PFSK-1 (cell line): ENCODE measurements around the gene ERAS.

Experiments used
- FOXP2 ChIP-seq: optimal IDR thresholded peaks from 2 replicates; pipeline ENCODE3; 2011; ENCODE audit warnings: borderline replicate concordance, control low read depth, inconsistent platforms; ENCODE audit not compliant: insufficient read depth; ENCODE audit errors: extremely low read length, extremely low read depth
- POLR2AphosphoS5 ChIP-seq: IDR thresholded peaks from 2 replicates; pipeline ENCODE4 v1.6.1; 2012; ENCODE audit warnings: low read depth, mild to moderate bottlenecking, control low read depth, low read length, moderate library complexity
- SIN3A ChIP-seq: IDR thresholded peaks from 2 replicates; pipeline ENCODE4 v1.6.1; 2012; ENCODE audit warnings: mild to moderate bottlenecking, low read length, moderate library complexity, borderline replicate concordance; ENCODE audit not compliant: insufficient read depth
- TAF1 ChIP-seq: IDR thresholded peaks from 2 replicates; pipeline ENCODE4 v1.6.1; 2012; ENCODE audit warnings: low read length, control low read depth, borderline replicate concordance; ENCODE audit not compliant: insufficient read depth
- TF ChIP-seq, protein P1 (sequence below), 2 experiments: IDR thresholded peaks; 2 replicates each; pipeline versions ENCODE4 v1.6.1 to v1.8.0; 2011 to 2012; ENCODE audit warnings: low read depth in 2 of 2, low read length in 2 of 2, control low read depth in 1 of 2, inconsistent platforms in 1 of 2, mild to moderate bottlenecking in 1 of 2, moderate library complexity in 1 of 2; ENCODE audit not compliant: insufficient read depth in 1 of 2

ERAS gene

DNA sequence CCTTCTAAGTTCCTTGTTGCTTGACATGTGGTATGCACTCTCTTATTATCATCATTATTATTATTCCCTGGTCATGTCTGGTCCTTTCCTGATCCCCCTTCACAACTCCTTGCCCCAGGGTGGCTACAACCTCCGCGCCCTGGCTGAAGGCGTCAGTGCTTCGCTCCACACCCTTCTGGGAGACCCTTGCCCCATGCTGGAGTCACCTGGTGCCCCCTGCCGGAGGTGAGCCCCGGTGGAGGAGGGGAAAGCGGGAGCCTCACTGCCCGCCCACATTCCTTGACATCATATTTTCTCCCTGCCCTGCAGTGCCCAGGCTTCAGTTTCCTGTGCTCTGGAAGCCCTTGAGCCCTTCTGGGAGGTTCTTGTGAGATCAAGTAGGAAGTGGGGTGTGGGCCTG, 11.0 kb upstream of the ERAS start:
- TF ChIP-seq, protein P1, sequence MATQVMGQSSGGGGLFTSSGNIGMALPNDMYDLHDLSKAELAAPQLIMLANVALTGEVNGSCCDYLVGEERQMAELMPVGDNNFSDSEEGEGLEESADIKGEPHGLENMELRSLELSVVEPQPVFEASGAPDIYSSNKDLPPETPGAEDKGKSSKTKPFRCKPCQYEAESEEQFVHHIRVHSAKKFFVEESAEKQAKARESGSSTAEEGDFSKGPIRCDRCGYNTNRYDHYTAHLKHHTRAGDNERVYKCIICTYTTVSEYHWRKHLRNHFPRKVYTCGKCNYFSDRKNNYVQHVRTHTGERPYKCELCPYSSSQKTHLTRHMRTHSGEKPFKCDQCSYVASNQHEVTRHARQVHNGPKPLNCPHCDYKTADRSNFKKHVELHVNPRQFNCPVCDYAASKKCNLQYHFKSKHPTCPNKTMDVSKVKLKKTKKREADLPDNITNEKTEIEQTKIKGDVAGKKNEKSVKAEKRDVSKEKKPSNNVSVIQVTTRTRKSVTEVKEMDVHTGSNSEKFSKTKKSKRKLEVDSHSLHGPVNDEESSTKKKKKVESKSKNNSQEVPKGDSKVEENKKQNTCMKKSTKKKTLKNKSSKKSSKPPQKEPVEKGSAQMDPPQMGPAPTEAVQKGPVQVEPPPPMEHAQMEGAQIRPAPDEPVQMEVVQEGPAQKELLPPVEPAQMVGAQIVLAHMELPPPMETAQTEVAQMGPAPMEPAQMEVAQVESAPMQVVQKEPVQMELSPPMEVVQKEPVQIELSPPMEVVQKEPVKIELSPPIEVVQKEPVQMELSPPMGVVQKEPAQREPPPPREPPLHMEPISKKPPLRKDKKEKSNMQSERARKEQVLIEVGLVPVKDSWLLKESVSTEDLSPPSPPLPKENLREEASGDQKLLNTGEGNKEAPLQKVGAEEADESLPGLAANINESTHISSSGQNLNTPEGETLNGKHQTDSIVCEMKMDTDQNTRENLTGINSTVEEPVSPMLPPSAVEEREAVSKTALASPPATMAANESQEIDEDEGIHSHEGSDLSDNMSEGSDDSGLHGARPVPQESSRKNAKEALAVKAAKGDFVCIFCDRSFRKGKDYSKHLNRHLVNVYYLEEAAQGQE (IDR thresholded peaks at IDR 0.05; ENCODE audit: insufficient read depth in 1 of 2, low read depth in 2 of 2, low read length in 2 of 2) = no peak
- TF ChIP-seq SIN3A = no peak
- TF ChIP-seq TAF1 = no peak
- no peak for TF ChIP-seq POLR2AphosphoS5
- no peak for TF ChIP-seq FOXP2

DNA sequence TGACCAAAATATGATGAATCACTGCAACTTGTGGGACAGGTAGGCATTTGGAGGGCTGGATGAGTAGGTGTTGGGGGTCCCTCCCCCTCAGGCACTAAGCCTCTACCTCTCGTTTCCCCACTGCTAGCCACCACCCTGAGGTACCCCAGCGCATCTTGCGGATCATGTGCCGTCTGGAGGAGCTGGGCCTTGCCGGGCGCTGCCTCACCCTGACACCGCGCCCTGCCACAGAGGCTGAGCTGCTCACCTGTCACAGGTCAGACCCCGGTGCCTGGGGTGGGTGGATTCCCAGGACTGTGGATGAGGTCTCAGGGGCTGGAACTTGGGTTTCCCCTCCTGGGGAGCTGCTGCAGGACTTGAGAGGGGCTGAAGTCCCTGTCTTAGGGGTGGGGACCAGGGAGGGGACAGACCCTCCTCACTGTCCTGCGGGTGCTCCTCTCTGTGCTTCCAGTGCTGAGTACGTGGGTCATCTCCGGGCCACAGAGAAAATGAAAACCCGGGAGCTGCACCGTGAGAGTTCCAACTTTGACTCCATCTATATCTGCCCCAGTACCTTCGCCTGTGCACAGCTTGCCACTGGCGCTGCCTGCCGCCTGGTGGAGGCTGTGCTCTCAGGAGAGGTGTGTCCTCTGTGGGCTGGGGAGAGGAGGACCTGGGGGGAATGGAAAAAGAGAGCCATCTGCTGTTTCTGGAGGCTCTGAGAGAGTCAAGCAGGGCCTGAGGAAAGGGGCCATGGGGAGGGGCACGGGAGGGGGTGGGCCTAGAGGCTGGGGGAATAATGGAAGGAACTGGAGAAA, 10.1 kb upstream of the ERAS start:
- TF ChIP-seq FOXP2 (no peak), SIN3A (no peak), POLR2AphosphoS5 (no peak), TAF1 (no peak)
- TF ChIP-seq, protein P1 (IDR thresholded peaks at IDR 0.05; ENCODE audit: insufficient read depth in 1 of 2, low read depth in 2 of 2, low read length in 2 of 2) = no peak

DNA sequence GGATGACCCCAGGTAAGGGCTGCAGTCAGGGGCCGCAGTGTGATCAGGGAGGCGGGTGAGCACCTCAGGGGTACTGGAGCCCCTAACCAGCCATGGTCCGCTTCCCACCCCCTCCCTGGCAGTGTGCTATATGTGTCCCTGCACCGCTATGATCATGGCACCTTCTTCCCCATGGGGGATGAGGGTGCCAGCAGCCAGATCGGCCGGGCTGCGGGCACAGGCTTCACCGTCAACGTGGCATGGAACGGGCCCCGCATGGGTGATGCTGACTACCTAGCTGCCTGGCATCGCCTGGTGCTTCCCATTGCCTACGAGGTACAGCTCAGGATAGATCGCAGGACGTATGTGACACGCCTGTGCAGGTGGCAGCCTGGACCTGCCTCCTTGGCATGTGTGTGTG, 8.2 kb upstream of the ERAS start:
- TF ChIP-seq TAF1 (no peak), FOXP2 (no peak), POLR2AphosphoS5 (no peak), SIN3A (no peak)
- TF ChIP-seq, protein P1 (IDR thresholded peaks at IDR 0.05; ENCODE audit: insufficient read depth in 1 of 2, low read depth in 2 of 2, low read length in 2 of 2) = no peak

DNA sequence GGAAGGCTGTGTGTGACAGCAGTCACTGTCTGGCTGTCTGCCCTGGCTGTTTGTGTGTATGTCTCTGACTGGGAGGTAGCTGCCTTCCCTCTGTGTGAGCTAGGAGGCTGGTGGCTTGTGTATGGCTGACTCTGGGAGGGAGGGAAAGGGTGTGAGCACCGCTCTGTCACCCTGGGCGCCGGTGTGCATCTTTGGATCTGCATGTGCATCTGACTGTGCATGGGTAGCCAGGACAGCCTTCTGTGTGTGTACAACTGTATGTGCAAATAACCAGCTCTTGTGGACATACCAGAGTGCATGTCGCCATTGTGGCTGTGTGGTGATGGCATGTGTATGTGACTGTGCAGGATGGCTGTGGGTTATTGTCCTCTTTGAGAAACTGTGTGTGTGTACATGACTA, 7.4 kb upstream of the ERAS start:
- TF ChIP-seq FOXP2 (no peak), POLR2AphosphoS5 (no peak), SIN3A (no peak), TAF1 (no peak)
- TF ChIP-seq, protein P1 (IDR thresholded peaks at IDR 0.05; ENCODE audit: insufficient read depth in 1 of 2, low read depth in 2 of 2, low read length in 2 of 2) = no peak

DNA sequence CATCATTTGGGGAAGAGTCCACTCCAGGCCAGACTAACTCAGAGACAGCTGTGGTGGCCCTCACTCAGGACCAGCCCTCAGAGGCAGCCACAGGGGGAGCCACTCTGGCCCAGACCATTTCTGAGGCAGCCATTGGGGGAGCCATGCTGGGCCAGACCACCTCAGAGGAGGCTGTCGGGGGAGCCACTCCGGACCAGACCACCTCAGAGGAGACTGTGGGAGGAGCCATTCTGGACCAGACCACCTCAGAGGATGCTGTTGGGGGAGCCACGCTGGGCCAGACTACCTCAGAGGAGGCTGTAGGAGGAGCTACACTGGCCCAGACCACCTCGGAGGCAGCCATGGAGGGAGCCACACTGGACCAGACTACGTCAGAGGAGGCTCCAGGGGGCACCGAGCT, 3.3 kb upstream of the ERAS start:
- TF ChIP-seq FOXP2 (no peak), SIN3A (no peak), TAF1 (no peak), POLR2AphosphoS5 (no peak)
- TF ChIP-seq, protein P1 (IDR thresholded peaks at IDR 0.05; ENCODE audit: insufficient read depth in 1 of 2, low read depth in 2 of 2, low read length in 2 of 2) = no peak
